ENCODE measurements around the gene TUBA4A.
"Not testable (repeated sequence)": the region's sequence is repeated elsewhere in the genome, so short reads cannot be mapped to it uniquely, and the experiment has no call there.

TUBA4A gene

GRCh38 chr2:219266886-219267285, 13.2 kb upstream of the TUBA4A start:
- no peak for DNase-seq

GRCh38 chr2:219266232-219266631, 12.5 kb upstream of the TUBA4A start:
- no peak for DNase-seq

- DNase-seq, result no peak
Measured at GRCh38 chr2:219261024-219261855, 7.5 kb upstream of the TUBA4A start.

- not testable (repeated sequence) for DNase-seq
Measured at GRCh38 chr2:219258942-219259341, 5.2 kb upstream of the TUBA4A start.

- DNase-seq, result no peak
Measured at GRCh38 chr2:219254590-219255201, 978 bp upstream of the TUBA4A start.

- peak; percentile 59 for DNase-seq
Measured at GRCh38 chr2:219252900-219253752, 592 bp downstream of the TUBA4A start, which contains the start of gene TUBA4B. Gene TUBA4B (plus strand): TSS chr2:219253243. CDS start chr2:219253408, 165 bp downstream.

- DNase-seq, result peak; percentile 52
Measured at GRCh38 chr2:219252570-219252899, 1.2 kb downstream of the TUBA4A start.

GRCh38 chr2:219252084-219252483, 1.6 kb downstream of the TUBA4A start:
- DNase-seq, result no peak

- no peak for DNase-seq
Measured at GRCh38 chr2:219251656-219252055, 2.1 kb downstream of the TUBA4A start.

- no peak for DNase-seq
Measured at GRCh38 chr2:219250049-219250781, 3.5 kb downstream of the TUBA4A start.

GRCh38 chr2:219249203-219249980, 4.3 kb downstream of the TUBA4A start:
- DNase-seq, result peak; percentile 90

GRCh38 chr2:219248845-219249202, 4.9 kb downstream of the TUBA4A start:
- DNase-seq, result no peak

- no peak for DNase-seq
Measured at GRCh38 chr2:219247678-219248642, 5.8 kb downstream of the TUBA4A start.

GRCh38 chr2:219246559-219246958, 7.2 kb downstream of the TUBA4A start:
- DNase-seq, result no peak

GRCh38 chr2:219245899-219246230, 7.9 kb downstream of the TUBA4A start:
- no peak for DNase-seq

GRCh38 chr2:219245148-219245898, 8.4 kb downstream of the TUBA4A start, which contains the start of the genes GLB1L and STK16:
Gene GLB1L (minus strand): TSS chr2:219245444. CDS start chr2:219243573, 1,871 bp downstream.
Gene STK16 (plus strand): TSS chr2:219245479. CDS start chr2:219246000, 521 bp downstream.
- peak; percentile 34 for DNase-seq

- no peak for DNase-seq
Measured at GRCh38 chr2:219244789-219245147, 8.9 kb downstream of the TUBA4A start.

- no peak for DNase-seq
Measured at GRCh38 chr2:219243291-219243761, 10.4 kb downstream of the TUBA4A start.

- DNase-seq, result no peak
Measured at GRCh38 chr2:219234331-219234730, 19.4 kb downstream of the TUBA4A start.

- no peak for DNase-seq
Measured at GRCh38 chr2:219230059-219230540, 23.6 kb downstream of the TUBA4A start.
